H1 (cell line): ENCODE results near the gene BMI1. TPM values are rescaled to one million over a fixed set of nuclear protein-coding genes. Genes with fewer than 3 reads are reported as not detected.
A peak's percentile ranks its signal among the peaks of the same experiment; 100 is the strongest.

ENCODE experiments used
- ASH2L ChIP-seq: fragments of 200-600, 300-600 bp; sonication (generic); IDR thresholded peaks from one replicate; pipeline ENCODE4 v1.7.1; 2017; ENCODE audit warnings: low read length
- BCL11A ChIP-seq, 2 experiments: IDR thresholded peaks; one replicate each; pipeline ENCODE4 v1.6.1; 2011; ENCODE audit warnings: low read depth in 2 of 2, low read length in 2 of 2, mild to moderate bottlenecking in 2 of 2
- CTBP2 ChIP-seq: IDR thresholded peaks from 2 replicates; pipeline ENCODE4 v1.7.0; 2011; ENCODE audit warnings: borderline replicate concordance, mild to moderate bottlenecking, moderate library complexity, mixed read lengths, low read length; ENCODE audit not compliant: insufficient read depth, insufficient read length
- E2F6 ChIP-seq: IDR thresholded peaks from 2 replicates; pipeline ENCODE4 v1.6.1; 2012; ENCODE audit warnings: inconsistent platforms
- EP300 ChIP-seq, 2 experiments: IDR thresholded peaks; 1 replicate in 1 of 2; 2 replicates in 1 of 2; pipeline ENCODE4 v1.6.1; 2011 to 2012; ENCODE audit warnings: low read depth in 2 of 2, low read length in 2 of 2, mild to moderate bottlenecking in 2 of 2, borderline replicate concordance in 1 of 2, inconsistent platforms in 1 of 2, moderate library complexity in 1 of 2
- EZH2 ChIP-seq: fragments of 200-600 bp; sonication (generic); IDR thresholded peaks from 2 replicates; pipeline ENCODE4 v1.7.1; 2012; ENCODE audit warnings: low read depth, mild to moderate bottlenecking, moderate library complexity, low read length, inconsistent platforms; ENCODE audit not compliant: severe bottlenecking
- GABPA ChIP-seq: IDR thresholded peaks from 2 replicates; pipeline ENCODE4 v1.6.1; 2011; ENCODE audit warnings: mild to moderate bottlenecking, low read length, moderate library complexity, borderline replicate concordance; ENCODE audit not compliant: insufficient read depth
- HDAC2 ChIP-seq, 2 experiments: fragments of 300-600 bp in 1 of 2; sonication (generic) in 1 of 2; IDR thresholded peaks; 2 replicates each; pipeline ENCODE4 v1.6.1; 2011 to 2012; ENCODE audit warnings: low read depth in 2 of 2, low read length in 2 of 2, mild to moderate bottlenecking in 2 of 2, moderate library complexity in 2 of 2, borderline replicate concordance in 1 of 2, inconsistent platforms in 1 of 2
- HDAC6 ChIP-seq: IDR thresholded peaks from one replicate; pipeline ENCODE4 v1.7.1; 2012; ENCODE audit warnings: low read depth, mild to moderate bottlenecking, inconsistent platforms, low read length, moderate library complexity
- MAFK ChIP-seq: IDR thresholded peaks from 2 replicates; pipeline ENCODE4 v1.6.1; 2012; ENCODE audit warnings: low read depth, mild to moderate bottlenecking, improper control_type of control experiment, low read length
- MAX ChIP-seq: IDR thresholded peaks from 2 replicates; pipeline ENCODE4 v1.6.1; 2012; ENCODE audit warnings: inconsistent platforms
- NRF1 ChIP-seq: IDR thresholded peaks from 2 replicates; pipeline ENCODE4 v1.6.1; 2011; ENCODE audit warnings: mild to moderate bottlenecking, low read depth, low read length, improper control_type of control experiment
- RAD21 ChIP-seq, 2 experiments: IDR thresholded peaks in 1 of 2; conservative IDR thresholded peaks in 1 of 2; 2 replicates each; pipeline ENCODE4 v1.6.1; 2011; ENCODE audit warnings: low read depth in 2 of 2, low read length in 2 of 2, improper control_type of control experiment in 1 of 2, inconsistent platforms in 1 of 2, mild to moderate bottlenecking in 1 of 2, moderate library complexity in 1 of 2
- RNF2 ChIP-seq: fragments of 200-900, 300-1000 bp; sonication (generic); IDR thresholded peaks from 2 replicates; pipeline ENCODE4 v1.7.1; 2016; ENCODE audit warnings: borderline replicate concordance, low read depth, mild to moderate bottlenecking, antibody characterized with exemption, low read length; ENCODE audit not compliant: poor library complexity, severe bottlenecking; ENCODE audit errors: missing control alignments
- SP1 ChIP-seq: IDR thresholded peaks from 2 replicates; pipeline ENCODE4 v1.6.1; 2011; ENCODE audit warnings: low read depth, low read length
- SP4 ChIP-seq: IDR thresholded peaks from 2 replicates; pipeline ENCODE4 v1.6.1; 2012; ENCODE audit warnings: low read length, inconsistent platforms
- TAF7 ChIP-seq: optimal IDR thresholded peaks from 2 replicates; pipeline ENCODE3; 2011; ENCODE audit warnings: low read depth, mild to moderate bottlenecking, inconsistent platforms, low read length, moderate library complexity, borderline replicate concordance
- polyA plus RNA-seq, 7 experiments: library from polyadenylated mRNA; depleted of rRNA in 3 of 7; stranded (reverse) in 5 of 7; unstranded in 2 of 7; fragments of >200 nt in 5 of 7; fragments of 200-250 nt in 2 of 7; gene quantifications; 1 replicate in 5 of 7; 2 replicates in 1 of 7; 4 replicates in 1 of 7; pipeline versions ENCODE4 v1.2.1 to v1.2.3, GENCODE V29; 2011 to 2013; ENCODE audit warnings: missing spikeins in 2 of 7, mixed read lengths in 2 of 7
- total RNA-seq: library from RNA; stranded (reverse); fragmentation: NEBNext Ultra II Directional; extraction: Animal tissue kit (Norgen Biotek cat#: 25700); gene quantifications from 2 replicates; pipeline ENCODE4 v1.2.1, GENCODE V29; 2021
- TF ChIP-seq, protein P1 (sequence below): IDR thresholded peaks from 2 replicates; pipeline ENCODE4 v1.6.1; 2011; ENCODE audit warnings: low read length, improper control_type of control experiment

The BMI1 gene
- total and polyA plus RNA-seq, 2 of the 8 experiments (the other 6 are each of a cell fraction or from before 2014, with no cell fraction given) = 2.8 to 10.7 TPM

- TF ChIP-seq E2F6 = no peak
- TF ChIP-seq HDAC6 = no peak
- TF ChIP-seq CTBP2 = peak; percentile 92
- peak; percentile 49 for TF ChIP-seq ASH2L
- 0 out of 2 replicates have a peak, but pooled peaks have one; percentile 4 for TF ChIP-seq SP1
- TF ChIP-seq RAD21 (IDR thresholded peaks at IDR 0.05 in 1 of 2, conservative IDR thresholded peaks at IDR 0.05 in 1 of 2; ENCODE audit: low read depth in 2 of 2, low read length in 2 of 2) = peak in 1 of 2 experiments; percentile 39; a peak in 2 of 4 replicates
- TF ChIP-seq HDAC2 (IDR thresholded peaks at IDR 0.05; ENCODE audit: borderline replicate concordance in 1 of 2, low read depth in 2 of 2, low read length in 2 of 2) = 0 out of 4 replicates have a peak, but pooled peaks of 1 of the 2 experiments have one; percentile 10
- TF ChIP-seq MAX = no peak
- peak; percentile 75 for TF ChIP-seq RNF2
- no peak for TF ChIP-seq SP4
- no peak for TF ChIP-seq EZH2
- TF ChIP-seq NRF1 = no peak
- no peak for TF ChIP-seq GABPA
- no peak for TF ChIP-seq BCL11A (IDR thresholded peaks at IDR 0.05; ENCODE audit: low read depth in 2 of 2, low read length in 2 of 2)
- no peak for TF ChIP-seq EP300 (IDR thresholded peaks at IDR 0.05; ENCODE audit: borderline replicate concordance in 1 of 2, low read depth in 2 of 2, low read length in 2 of 2)
- no peak for TF ChIP-seq TAF7
- TF ChIP-seq, protein P1, sequence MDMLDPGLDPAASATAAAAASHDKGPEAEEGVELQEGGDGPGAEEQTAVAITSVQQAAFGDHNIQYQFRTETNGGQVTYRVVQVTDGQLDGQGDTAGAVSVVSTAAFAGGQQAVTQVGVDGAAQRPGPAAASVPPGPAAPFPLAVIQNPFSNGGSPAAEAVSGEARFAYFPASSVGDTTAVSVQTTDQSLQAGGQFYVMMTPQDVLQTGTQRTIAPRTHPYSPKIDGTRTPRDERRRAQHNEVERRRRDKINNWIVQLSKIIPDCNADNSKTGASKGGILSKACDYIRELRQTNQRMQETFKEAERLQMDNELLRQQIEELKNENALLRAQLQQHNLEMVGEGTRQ = no peak
- no peak for TF ChIP-seq MAFK
Observed at GRCh38 chr10:22315455-22316285, 5.2 kb upstream of the BMI1 start (continued).
